Nephron (organoid): Measurements from ENCODE around the gene RPRD1B.

Source experiments
- H3K27ac Mint-ChIP-seq, 3 experiments: 2 replicates each; pipeline ENCODE4 v1.8.0; 2020; ENCODE audit warnings: mixed read lengths in 3 of 3, mild to moderate bottlenecking in 2 of 3, moderate library complexity in 1 of 3
- H3K27me3 Mint-ChIP-seq: 2 replicates; pipeline ENCODE4 v1.8.0; 2021; ENCODE audit warnings: low read depth, mild to moderate bottlenecking, moderate library complexity, mixed read lengths
- H3K36me3 Mint-ChIP-seq: 2 replicates; pipeline ENCODE4 v1.8.0; 2020; ENCODE audit warnings: low read depth, mixed read lengths
- H3K4me1 Mint-ChIP-seq: 2 replicates; pipeline ENCODE4 v1.8.0; 2020; ENCODE audit warnings: mixed read lengths
- H3K4me3 Mint-ChIP-seq, 3 experiments: 2 replicates each; pipeline ENCODE4 v1.8.0; 2020; ENCODE audit warnings: mild to moderate bottlenecking in 3 of 3, mixed read lengths in 3 of 3, moderate library complexity in 2 of 3
- H3K9me3 Mint-ChIP-seq: 2 replicates; pipeline ENCODE4 v1.8.0; 2020; ENCODE audit warnings: mixed read lengths
- TF ChIP-seq, protein P1 (sequence below), 3 experiments: fragments of 200-600 bp; sonication (generic); IDR thresholded peaks; one replicate each; pipeline ENCODE4 v1.5.0; 2021; ENCODE audit warnings: antibody characterized with exemption in 3 of 3; ENCODE audit not compliant: unreplicated experiment in 3 of 3

Gene RPRD1B

DNA sequence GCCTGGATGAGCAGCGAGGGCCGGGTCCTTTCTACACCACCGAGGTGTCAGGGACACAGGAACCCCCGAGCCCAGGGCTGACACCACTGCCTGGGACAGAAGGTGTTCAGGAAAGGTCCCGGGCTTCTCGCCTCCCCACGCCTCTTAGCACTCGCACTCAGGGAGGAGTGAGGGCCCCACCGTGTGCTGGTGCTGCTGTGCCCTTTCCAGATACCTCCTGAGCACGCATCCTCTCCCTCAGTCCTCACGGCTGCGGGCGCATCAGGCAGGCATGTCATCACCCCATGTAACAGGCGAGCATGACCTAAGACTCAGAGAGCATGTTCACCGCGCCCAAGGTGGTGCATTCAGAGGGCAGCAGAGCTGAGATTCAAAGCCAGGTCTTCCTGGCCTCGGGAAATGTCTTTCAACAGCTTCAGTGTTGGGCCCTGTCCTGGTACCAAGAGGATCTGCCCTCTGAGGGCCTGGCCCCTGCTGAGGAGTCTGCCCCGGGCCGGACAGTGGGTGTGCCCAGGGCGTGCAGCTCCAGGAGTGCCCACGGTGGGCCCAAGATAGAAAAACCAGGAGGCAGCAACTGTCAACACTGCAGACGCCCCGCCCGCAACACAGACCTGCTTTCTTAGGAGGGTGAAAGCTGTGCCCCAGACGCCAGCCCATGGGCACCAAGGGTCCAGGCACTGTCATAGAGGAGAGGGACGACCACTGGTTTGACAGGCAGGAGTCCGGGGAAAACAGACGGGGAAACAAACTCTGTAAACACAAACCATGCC lies 102.3 kb downstream of the RPRD1B start:
- Mint-ChIP-seq H3K4me3 (no peak overlapping the region), H3K27me3 (no peaks in the 10 kb centered on the region), H3K36me3 (peaks cover 4% of the 10 kb centered on the region), H3K9me3 (no peaks in the 10 kb centered on the region), H3K27ac (peak overlapping the region in 1 of 3 experiments; percentile 80), H3K4me1 (peaks cover 34% of the 10 kb centered on the region)
- TF ChIP-seq, protein P1, sequence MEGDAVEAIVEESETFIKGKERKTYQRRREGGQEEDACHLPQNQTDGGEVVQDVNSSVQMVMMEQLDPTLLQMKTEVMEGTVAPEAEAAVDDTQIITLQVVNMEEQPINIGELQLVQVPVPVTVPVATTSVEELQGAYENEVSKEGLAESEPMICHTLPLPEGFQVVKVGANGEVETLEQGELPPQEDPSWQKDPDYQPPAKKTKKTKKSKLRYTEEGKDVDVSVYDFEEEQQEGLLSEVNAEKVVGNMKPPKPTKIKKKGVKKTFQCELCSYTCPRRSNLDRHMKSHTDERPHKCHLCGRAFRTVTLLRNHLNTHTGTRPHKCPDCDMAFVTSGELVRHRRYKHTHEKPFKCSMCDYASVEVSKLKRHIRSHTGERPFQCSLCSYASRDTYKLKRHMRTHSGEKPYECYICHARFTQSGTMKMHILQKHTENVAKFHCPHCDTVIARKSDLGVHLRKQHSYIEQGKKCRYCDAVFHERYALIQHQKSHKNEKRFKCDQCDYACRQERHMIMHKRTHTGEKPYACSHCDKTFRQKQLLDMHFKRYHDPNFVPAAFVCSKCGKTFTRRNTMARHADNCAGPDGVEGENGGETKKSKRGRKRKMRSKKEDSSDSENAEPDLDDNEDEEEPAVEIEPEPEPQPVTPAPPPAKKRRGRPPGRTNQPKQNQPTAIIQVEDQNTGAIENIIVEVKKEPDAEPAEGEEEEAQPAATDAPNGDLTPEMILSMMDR (IDR thresholded peaks at IDR 0.05; ENCODE audit: unreplicated experiment in 3 of 3) = no peak

DNA sequence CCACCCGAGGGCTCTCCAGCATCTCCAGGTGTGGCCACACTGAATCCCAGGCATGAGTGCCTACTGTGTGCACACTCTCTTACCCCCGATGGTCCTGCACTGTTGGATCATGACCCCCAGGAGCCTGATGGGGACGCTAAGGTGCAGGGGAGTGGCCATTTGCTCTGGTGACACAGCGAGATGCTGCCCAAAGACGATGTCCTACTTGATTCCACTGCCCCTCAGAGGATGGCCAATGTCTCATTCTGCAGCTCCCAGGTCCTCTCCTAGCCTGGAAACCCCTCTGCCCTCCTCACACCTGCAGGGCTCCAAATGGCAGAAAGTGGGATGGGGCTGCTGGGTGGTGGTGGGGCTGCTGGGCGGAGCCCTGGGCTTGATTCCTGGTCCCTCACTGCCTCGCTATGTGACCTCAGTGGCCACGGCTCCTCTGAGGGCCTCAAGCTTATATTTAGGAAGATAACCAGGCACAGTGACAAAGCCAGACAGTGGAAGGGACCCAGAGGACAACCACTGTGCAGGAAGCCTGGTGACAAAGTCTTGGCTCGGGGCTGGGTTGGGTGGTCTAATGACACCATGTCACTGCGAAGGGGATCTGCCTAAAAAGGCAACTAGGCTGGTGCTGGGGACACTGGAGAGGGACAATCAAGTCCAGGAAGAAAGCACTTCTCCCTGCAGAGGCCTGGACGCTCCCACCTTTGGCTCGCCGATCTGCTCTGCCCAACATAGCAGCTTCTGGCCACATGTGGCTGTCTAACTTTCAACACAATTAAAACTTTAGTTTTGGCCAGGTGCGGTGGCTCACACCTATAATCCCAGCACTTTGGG lies 103.1 kb downstream of the RPRD1B start:
- peaks cover 4% of the 10 kb centered on the region for H3K36me3 Mint-ChIP-seq
- H3K4me1 Mint-ChIP-seq = peaks cover 42% of the 10 kb centered on the region
- H3K4me3 Mint-ChIP-seq = no peak overlapping the region
- H3K9me3 Mint-ChIP-seq = no peaks in the 10 kb centered on the region
- peak overlapping the region in 1 of 3 experiments; percentile 43 for H3K27ac Mint-ChIP-seq
- TF ChIP-seq, protein P1 (IDR thresholded peaks at IDR 0.05; ENCODE audit: unreplicated experiment in 3 of 3) = no peak
- H3K27me3 Mint-ChIP-seq = no peaks in the 10 kb centered on the region

DNA sequence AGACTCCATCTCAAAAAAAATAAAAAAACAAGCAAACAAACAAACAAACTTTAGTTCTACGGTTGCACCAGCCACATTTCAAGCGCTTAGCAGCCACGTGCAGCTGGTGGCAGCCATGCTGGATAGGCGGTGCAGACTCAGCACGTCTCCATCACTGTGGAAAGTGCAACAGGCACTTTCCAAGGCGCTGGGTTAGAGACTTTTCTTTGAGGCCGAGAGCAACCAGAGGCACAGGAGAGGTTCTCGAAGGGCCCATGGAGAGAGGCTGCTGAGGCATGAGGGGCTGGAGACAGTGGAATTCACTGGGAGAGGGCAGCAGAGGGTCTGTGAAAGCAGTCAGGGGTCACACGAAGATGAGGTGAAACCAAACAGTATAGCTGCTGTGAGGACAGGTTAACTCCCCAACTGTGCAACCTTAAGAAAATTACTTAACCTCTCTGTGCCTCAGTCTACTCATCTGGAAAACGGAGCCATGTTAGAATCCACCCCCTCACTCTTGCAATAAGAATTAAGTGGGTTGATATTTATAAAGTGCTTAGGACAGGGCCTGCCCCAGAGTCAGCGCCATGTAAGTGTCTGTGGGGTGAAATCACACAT lies 104.0 kb downstream of the RPRD1B start:
- Mint-ChIP-seq H3K4me1 (peaks cover 43% of the 10 kb centered on the region), H3K27me3 (no peaks in the 10 kb centered on the region), H3K36me3 (peaks cover 4% of the 10 kb centered on the region), H3K27ac (no peak overlapping the region), H3K9me3 (no peaks in the 10 kb centered on the region), H3K4me3 (no peak overlapping the region)
- TF ChIP-seq, protein P1 (IDR thresholded peaks at IDR 0.05; ENCODE audit: unreplicated experiment in 3 of 3) = no peak

DNA sequence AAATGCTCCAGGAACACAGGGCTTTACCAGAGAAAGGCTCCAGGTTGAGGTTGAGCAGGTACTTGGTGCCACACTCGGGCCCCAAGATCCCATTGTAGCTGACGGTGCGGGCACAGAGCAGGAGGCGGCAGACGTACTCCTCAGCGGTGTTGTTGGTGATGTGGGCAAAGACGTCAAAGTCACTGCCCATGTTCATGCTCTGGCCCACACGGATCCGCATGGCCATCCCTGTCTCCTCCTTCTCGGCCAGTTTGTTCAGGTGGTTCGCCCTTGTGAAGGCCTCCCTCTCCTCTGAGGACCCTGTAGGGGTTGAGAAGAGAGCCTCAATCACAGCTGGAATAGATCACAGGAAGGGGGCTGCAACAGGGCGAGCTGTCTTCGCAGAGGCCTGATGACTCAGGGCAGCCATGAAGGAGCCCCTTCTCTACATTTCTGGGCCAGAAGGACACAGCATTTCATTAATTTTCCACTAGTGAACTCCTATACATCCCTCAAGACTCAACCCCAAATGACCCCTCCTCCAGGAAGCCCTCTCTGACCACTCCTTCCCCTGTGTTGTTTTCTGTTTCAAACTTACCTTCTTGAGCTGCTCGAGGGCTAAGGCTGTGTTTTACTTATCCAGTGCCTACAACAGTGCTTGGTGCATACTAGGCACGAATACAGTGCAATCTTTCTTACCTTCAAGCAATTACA lies 104.7 kb downstream of the RPRD1B start:
- Mint-ChIP-seq H3K36me3 (peaks cover 4% of the 10 kb centered on the region), H3K4me3 (no peak overlapping the region), H3K27ac (peak overlapping the region in 1 of 3 experiments; percentile 78), H3K27me3 (no peaks in the 10 kb centered on the region), H3K4me1 (peaks cover 49% of the 10 kb centered on the region), H3K9me3 (no peaks in the 10 kb centered on the region)
- TF ChIP-seq, protein P1 (IDR thresholded peaks at IDR 0.05; ENCODE audit: unreplicated experiment in 3 of 3) = no peak

DNA sequence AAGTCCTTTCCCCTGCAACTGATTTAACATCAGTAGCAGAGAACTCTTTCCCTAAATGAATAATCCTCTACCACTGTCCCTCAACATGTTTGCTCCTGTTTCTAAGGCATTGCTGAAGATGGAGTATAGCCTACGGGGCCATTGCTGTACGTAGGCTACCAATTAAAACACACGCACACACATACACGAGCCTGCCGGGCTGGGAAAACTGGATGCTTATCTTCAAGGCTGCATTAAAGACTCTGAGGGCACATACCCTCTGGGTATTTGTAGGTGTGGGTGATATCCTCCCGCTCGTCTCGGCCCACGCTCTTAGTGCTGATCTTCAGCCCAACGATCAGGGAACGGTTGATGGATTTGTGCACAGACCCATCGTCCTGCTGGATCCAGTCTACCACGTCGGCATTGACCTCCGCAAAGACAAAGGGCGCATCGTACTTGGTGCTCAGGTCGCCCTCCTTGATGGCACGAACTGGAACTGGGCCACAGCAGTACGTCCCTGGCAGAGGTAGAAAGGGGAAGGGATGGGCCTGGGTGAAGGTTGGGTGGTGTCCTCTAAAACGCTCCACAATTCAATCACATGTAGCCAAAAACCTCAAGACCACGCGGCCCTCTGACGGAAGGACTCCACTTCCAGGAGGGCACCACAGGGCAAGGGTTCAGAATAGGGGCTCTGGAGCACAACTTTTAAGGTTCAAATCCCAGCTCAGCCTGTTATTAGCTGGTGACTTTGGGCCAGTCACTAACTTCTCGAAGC lies 105.8 kb downstream of the RPRD1B start:
- no peaks in the 10 kb centered on the region for H3K9me3 Mint-ChIP-seq
- no peak overlapping the region for H3K4me3 Mint-ChIP-seq
- peaks cover 49% of the 10 kb centered on the region for H3K4me1 Mint-ChIP-seq
- TF ChIP-seq, protein P1 (IDR thresholded peaks at IDR 0.05; ENCODE audit: unreplicated experiment in 3 of 3) = no peak
- H3K36me3 Mint-ChIP-seq = peaks cover 4% of the 10 kb centered on the region
- no peaks in the 10 kb centered on the region for H3K27me3 Mint-ChIP-seq
- H3K27ac Mint-ChIP-seq = peak overlapping the region in 1 of 3 experiments; percentile 78
